ENCODE measurements around the gene VPS45. TPM values are rescaled to one million over a fixed set of nuclear protein-coding genes. Genes with fewer than 3 reads are reported as not detected.

The VPS45 gene
- total RNA-seq, result 10 to 100 TPM; 30.3 to 30.6 TPM

GRCh38 chr1:150067184-150068108 is at the start of gene VPS45:
TSS of gene VPS45 (plus strand) at chr1:150067776. CDS start at chr1:150067858, 82 bp downstream.
- Histone ChIP-seq H3K4me3 (peak within 1 kb of the TSS; percentile 67), H3K27me3 (no peaks in the 10 kb centered on the region), H3K9me3 (no peaks in the 10 kb centered on the region), H3K9ac (ENCODE audit: low read depth in 2 of 2, low read length in 2 of 2) (peak within 1 kb of the TSS; percentile 77 to 94), H3K27ac (peak within 1 kb of the TSS; percentile 96), H3K4me1 (peaks cover 4% of the 10 kb centered on the region), H3K36me3 (no peaks in the 10 kb centered on the region)
- no peak for TF ChIP-seq CTCF (IDR thresholded peaks at IDR 0.05)
- intact Hi-C loops (cut with DNase I), result no loop called here
- peak; percentile 93 for DNase-seq

- no peak for TF ChIP-seq CTCF (IDR thresholded peaks at IDR 0.05)
- H3K4me1 ChIP-seq, result no peaks in the 10 kb centered on the region
- H3K27ac ChIP-seq, result no peak overlapping the region
- no peaks in the 10 kb centered on the region for H3K36me3 ChIP-seq
- no peaks in the 10 kb centered on the region for H3K27me3 ChIP-seq
- intact Hi-C loops (cut with DNase I), result no loop called here
- DNase-seq, result no peak
- H3K4me3 ChIP-seq, result no peak overlapping the region
- H3K9ac ChIP-seq (ENCODE audit: low read depth in 2 of 2, low read length in 2 of 2), result no peak overlapping the region
- no peaks in the 10 kb centered on the region for H3K9me3 ChIP-seq
These were observed 49.4 kb upstream of the VPS45 start for GRCh38 chr1:150018165-150018564.

GRCh38 chr1:150020711-150021110 is 46.9 kb upstream of the VPS45 start:
- DNase-seq, result no peak
- H3K9ac ChIP-seq (ENCODE audit: low read depth in 2 of 2, low read length in 2 of 2), result no peak overlapping the region
- H3K4me1 ChIP-seq, result no peaks in the 10 kb centered on the region
- TF ChIP-seq CTCF (IDR thresholded peaks at IDR 0.05), result no peak
- intact Hi-C loops (cut with DNase I), result no loop called here
- H3K9me3 ChIP-seq, result no peaks in the 10 kb centered on the region
- H3K27me3 ChIP-seq, result no peaks in the 10 kb centered on the region
- H3K27ac ChIP-seq, result peak overlapping the region; percentile 60
- H3K36me3 ChIP-seq, result no peaks in the 10 kb centered on the region
- no peak overlapping the region for H3K4me3 ChIP-seq

DNA sequence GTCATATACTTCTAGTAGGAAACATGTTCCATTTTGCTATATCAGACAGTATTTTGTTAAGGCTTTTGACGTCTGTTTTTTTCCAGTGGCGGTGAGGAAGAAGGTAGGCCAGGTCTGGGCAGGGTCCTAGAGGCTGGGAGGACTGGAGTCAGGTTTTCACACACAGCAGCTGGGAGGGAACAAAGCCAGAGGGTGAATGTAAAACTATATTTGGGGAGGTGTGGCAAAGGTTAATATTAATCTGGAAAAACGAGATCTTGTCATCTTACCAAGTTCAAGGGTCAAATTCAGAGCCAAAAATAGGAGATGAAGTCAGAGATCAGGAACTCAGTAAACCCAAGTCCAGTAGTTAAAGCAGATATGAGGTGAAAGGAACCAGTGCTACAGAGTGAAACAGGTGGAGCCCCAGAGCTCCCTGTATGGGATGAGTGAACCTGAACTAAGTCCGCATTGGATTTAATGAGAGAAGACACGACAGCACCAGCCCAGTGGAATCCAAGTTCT is 46.3 kb upstream of the VPS45 start:
- Histone ChIP-seq H3K27ac (peak overlapping the region; percentile 60), H3K36me3 (no peaks in the 10 kb centered on the region), H3K27me3 (no peaks in the 10 kb centered on the region), H3K9ac (ENCODE audit: low read depth in 2 of 2, low read length in 2 of 2) (no peak overlapping the region), H3K9me3 (no peaks in the 10 kb centered on the region), H3K4me3 (no peak overlapping the region), H3K4me1 (no peaks in the 10 kb centered on the region)
- intact Hi-C loops (cut with DNase I), result no loop called here
- DNase-seq, result peak; percentile 74
- TF ChIP-seq CTCF (IDR thresholded peaks at IDR 0.05), result no peak

DNA sequence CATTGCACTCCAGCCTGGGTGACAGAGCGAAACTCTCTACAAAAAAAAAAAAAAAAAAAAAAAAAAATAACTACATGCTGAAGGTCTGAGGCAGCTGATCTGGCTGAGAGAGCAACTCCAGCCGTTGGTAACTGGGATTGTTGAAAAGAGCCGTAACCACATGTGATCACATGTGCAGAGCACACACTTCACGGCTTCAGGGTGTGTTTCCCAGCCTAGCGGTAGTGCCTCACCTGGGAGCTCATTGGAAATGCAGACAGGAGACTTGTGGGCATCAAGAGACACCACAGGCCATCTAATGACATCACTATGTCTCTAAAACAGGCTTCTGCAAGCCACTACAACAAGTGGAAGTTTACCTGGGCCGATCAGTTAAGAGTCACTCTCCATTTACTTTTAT is 45.2 kb upstream of the VPS45 start:
- intact Hi-C loops (cut with DNase I), result no loop called here
- no peak for TF ChIP-seq CTCF (IDR thresholded peaks at IDR 0.05)
- no peak overlapping the region for H3K27ac ChIP-seq

More for the DNA sequence above, 45.2 kb upstream of the VPS45 start:
- Histone ChIP-seq H3K9ac (ENCODE audit: low read depth in 2 of 2, low read length in 2 of 2) (no peak overlapping the region), H3K9me3 (no peaks in the 10 kb centered on the region), H3K27me3 (no peaks in the 10 kb centered on the region), H3K4me3 (no peak overlapping the region), H3K4me1 (no peaks in the 10 kb centered on the region), H3K36me3 (no peaks in the 10 kb centered on the region)
- DNase-seq, result no peak
